Activated CD4-positive, CD25-positive, alpha-beta regulatory T cell (primary cell): Measurements from ENCODE around the gene PRR19.
"Not testable (repeated sequence)": the region's sequence is repeated elsewhere in the genome, so short reads cannot be mapped to it uniquely, and the experiment has no call there.

Source experiments
- DNase-seq, 4 experiments: peaks; one replicate each; lab custom pipeline; 2025; lab: John Stamatoyannopoulos, UW

Gene PRR19

GRCh38 chr19:42301646-42302203 lies at the start of gene PRR19:
Gene PRR19, plus strand, starts transcription at chr19:42302132. Its CDS starts 7,453 bp downstream, at chr19:42309585.
- no peak for DNase-seq

- DNase-seq: no peak
These were observed 49.3 kb upstream of the PRR19 start for GRCh38 chr19:42252365-42253244.

GRCh38 chr19:42253245-42254088 lies 48.5 kb upstream of the PRR19 start:
- DNase-seq: peak; percentile 32 to 52 (median 42)

- peak; percentile 40 to 70 (median 55) for DNase-seq
These were observed 47.7 kb upstream of the PRR19 start for GRCh38 chr19:42254089-42254849.

DNA sequence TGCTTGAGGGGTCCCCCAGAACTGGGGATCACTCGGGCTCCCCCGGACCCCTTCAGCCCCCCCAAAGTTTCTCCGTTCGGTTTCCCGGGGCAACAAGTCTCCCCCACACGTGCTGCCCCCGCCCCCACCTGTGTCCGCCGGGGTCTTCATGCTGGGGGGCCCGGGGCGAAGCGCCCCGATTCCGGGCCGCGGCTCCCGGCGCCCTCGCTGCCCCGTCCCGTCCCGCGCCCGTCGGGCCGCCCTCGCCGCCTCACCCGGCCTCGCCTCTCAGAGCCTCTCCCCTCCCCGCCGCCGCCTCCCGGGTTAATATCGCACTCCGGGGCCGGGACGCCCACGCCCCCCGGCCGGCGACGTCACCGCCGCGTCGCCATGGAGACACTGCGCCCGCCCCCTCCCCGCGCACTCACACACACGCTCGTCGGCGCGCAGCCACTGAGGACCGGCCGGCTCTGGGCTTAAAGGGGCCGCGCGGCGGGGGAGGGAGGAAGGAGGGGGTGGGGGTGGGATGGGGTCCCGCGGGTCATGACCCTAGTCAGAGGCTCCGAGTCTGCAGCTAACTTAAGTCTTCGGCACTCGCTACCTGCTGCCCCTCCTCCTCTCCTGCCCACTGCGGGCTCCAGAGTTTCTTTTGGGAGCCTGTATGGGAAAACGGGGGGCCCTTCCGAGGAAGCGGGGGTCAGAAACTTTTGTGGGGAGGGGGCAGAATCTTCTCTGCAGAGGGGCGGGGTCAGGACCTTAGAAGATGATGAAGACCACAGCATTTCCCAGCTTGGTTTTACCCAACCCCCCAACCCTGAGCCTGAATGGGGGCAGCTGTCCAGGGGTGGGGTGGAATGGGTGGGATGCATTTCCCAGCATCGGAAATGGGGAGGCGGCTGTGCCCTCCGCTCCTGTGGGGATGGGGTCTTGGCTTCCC lies 46.8 kb upstream of the PRR19 start, which contains the start of gene ERF:
ERF (minus strand) TSS at position 279 of the 916 bp plus-strand sequence; CDS start at position 150, 129 bp downstream.
- DNase-seq: peak; percentile 82 to 88 (median 87)

DNA sequence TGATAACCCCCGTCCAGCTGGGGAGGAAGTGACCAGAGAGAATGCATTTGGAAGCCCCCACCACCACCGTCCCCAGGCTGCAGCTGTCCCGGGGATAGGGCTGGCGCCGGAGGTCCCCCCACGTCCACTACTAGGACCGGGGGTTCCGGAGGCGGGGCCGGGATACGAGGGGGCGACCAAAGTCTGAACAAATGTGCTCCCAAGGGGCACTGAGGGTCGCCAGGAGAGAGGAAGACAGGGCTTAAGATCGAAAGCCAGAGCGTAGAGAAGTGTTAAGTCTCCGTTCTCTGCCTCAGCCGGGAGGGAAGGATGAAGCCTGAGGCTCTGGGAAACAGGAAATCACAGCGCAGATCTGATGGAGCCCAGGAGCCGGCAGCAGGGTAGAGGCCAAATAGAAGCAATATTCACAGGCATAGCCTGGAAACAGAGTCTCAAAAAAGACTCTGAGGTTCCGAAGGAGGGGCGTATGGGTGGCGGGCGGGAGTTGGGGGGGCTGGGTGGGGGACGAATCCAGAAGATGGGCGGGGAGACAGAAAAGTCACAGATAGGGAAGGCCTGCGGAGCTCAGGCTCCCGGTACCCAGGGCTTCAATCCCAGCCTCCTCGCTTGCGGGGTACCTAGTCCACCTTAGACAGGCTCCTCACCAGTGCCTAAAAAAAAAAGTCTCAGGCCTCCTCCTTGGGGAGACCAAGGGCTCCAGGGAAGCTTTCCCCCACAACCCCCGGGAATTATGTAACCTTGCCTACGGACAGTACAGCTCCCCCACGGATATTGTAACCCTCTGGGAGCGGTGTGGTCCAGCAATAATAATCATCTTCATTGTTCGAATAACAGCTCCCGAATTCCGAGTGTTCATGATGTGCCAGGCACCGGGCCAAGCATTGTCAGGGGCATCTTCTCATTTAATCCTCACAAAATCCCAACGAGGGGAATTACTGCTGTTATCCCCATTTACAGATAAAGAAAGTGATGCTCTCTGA lies 45.9 kb upstream of the PRR19 start:
- no peak for DNase-seq

- DNase-seq: not testable (repeated sequence)
These were observed 44.1 kb upstream of the PRR19 start for GRCh38 chr19:42257842-42258241.

DNA sequence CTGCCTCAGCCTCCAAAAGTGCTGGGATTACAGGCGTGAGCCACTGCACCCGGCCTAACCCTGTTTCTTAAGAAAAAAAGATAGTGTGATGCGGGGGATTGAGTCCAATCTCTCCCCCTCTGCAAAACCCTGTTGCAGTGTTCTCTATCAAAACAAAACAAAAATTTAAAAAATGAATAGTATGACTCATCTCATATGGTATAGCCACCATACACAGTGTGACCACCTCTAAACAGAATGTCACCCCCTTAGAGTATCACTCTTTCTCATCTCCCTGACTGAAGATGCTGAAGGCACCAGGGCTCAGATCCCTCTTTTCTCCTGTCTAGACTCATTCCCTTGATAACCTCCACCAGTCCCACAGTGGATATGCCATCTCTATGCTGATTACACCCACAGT lies 40.2 kb upstream of the PRR19 start:
- DNase-seq: no peak

DNA sequence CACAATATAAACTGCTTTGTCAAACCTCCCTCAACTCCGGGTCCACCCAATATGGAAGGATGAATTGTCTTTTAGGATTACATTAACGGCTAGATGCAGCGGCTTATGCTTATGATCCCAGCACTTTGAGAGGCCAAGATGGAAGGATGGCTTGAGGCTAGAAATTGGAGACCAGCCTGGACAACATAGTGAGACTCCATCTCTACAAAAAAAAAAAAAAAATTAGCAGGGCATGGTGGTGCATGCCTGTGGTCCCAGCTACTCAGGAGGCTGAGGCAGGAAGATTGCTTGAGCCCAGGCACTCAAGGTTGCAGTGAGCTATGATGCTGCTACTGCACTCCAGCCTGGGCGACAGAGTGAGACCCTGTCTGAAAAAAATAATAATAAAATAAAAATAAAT lies 35.8 kb upstream of the PRR19 start:
- DNase-seq: not testable (repeated sequence)

DNA sequence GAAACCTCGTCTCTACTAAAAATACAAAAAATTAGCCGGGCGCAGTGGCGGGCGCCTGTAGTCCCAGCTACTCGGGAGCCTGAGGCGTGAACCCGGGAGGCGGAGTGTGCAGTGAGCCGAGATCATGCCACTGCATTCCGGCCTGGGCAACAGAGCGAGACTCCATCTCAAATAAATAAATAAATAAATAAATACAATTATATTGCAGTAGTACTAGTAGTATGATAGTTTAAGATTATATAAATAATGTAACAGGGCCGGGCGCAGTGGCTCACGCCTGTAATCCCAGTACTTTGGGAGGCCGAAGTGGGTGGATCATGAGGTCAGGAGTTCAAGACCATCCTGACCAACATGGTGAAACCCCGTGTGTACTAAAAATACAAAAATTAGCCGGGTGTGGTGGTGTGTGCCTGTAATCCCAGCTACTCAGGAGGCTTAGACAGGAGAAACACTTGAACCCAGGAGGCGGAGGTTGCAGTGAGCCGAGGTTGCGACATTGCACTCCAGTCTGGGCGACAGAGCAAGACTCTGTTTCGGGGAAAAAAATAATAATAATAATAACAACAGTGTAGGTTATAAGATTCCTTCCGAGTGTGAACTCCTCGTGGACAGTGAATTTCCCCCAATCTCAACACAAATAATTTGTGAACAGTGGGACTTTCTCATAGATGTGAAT lies 34.9 kb upstream of the PRR19 start:
- not testable (repeated sequence) for DNase-seq

DNA sequence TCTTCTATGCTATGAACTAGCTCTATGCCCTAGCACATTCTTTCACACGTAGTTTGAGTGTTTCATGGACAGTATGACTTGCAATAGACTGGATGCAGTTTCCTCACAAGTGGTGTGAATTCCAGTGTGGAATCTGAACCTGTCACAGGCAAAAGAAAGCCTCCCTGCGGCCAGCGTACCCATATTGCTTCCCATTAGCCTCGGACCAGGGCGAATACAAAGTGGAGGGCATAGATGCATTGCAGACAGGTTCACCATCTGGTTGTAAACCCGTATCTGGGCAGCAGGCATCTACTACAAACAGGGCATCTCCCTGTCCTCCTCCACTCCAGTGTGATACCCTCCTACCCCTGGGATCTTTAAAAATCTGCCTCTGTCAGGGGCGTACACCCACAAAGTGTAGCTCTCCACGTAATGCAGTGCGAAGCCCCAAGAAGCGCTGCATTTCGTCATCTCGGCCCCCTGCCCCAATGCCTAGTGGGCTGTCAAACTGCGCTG lies 34.2 kb upstream of the PRR19 start:
- DNase-seq: no peak

- peak; percentile 92 to 98 (median 96) for DNase-seq
These were observed 33.7 kb upstream of the PRR19 start for GRCh38 chr19:42268142-42268703.

DNA sequence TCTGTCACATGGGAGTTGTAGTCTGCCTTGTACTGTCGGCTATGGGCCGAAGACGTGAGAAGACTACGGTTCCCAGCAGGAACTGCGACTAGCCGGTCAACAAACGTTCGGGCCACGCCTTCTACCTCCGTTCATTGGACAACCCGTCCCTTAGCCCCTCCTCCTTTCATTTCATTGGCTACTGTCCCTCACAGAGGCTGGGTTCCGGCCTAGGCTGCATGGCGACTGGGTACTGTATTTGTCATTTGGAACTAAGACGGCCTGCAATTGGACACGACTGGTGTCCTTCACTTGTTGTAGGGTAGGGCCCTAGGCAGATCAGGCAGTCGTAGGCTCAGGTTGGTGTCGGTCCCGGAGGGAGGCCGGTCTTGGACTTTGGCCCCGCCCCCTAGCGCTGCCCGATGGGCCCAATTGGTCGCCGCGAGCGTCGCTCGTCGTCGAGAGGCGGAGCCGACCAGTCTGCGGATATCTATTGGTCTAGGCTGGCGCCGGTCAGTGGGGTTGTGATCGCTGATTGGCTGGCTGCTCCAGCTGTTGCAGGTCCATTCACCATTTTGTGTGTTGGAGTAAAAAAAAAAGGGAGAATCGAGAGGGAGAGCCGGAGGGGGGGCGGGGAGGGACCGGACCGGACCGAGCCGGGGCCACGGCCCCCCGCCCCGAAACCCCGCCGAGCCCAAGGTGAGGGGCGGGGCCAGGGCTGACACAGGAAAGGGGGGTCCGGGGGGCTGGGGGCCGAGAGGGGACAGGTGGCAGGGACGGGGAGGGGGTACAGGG lies 33.0 kb upstream of the PRR19 start, which contains the start of gene CIC:
CIC (plus strand) TSS at position 549 of the 774 bp plus-strand sequence. CDS start 2,532 bp downstream, outside the sequence.
- peak; percentile 95 to 100 (median 98) for DNase-seq

- DNase-seq: no peak
These were observed 32.2 kb upstream of the PRR19 start for GRCh38 chr19:42269478-42270345.

DNA sequence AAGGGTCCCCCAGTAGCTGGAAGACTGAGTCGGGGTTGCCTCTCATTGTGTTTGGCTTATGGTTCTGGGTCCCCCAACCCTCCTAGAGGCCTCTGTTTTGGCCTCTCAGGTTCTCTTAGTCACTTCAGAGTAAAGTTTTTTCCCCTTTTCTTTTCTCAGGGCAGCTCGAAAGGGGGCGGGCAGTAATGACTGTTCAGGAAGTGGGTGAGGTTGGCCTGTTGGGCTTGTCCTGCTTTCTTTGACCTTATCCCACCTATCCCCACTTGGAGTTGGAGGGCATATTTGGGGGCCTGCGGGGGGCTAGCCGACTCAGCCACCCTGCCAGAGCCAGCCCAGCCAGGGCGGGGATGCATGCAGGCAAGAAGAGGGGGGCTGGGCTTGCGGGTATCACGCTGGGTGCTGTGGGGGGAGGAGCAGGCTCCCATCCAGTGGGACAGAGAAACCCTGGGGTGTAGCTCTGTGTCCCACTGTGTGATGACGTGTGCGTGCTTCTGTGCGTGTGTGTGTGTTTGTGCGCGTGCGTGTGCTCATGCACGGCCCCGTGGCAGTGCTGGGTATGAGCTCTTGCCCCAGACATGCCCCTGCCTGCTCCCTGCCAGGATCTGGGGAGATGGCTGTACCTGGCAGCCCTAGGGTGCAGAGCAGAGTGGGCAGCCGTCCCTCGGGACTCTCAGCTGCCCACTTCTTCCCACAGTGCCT lies 31.4 kb upstream of the PRR19 start:
- DNase-seq: peak in 3 of 4 experiments; percentile 25 to 35 (median 32)

GRCh38 chr19:42271045-42271419 lies 30.9 kb upstream of the PRR19 start:
- no peak for DNase-seq
